NT2/D1 (cell line): ENCODE measurements around the gene GABBR2.

Experiments used
- YY1 ChIP-seq: IDR thresholded peaks from 2 replicates; pipeline ENCODE4 v1.6.1; 2011; ENCODE audit not compliant: insufficient read length, insufficient read depth
- ZNF274 ChIP-seq: IDR thresholded peaks from 2 replicates; pipeline ENCODE4 v1.6.1; 2011; ENCODE audit warnings: mild to moderate bottlenecking, low read depth, low read length

GRCh38 chr9:98344581-98344980 lies 364.2 kb downstream of the GABBR2 start:
- TF ChIP-seq ZNF274 (no peak), YY1 (no peak)
